K562 (cell line): ENCODE data around the gene DAZAP1. TPM values are rescaled to one million over a fixed set of nuclear protein-coding genes. Genes with fewer than 3 reads are reported as not detected.

Experiments
- ATAC-seq: fragments of 200-7000 bp; cut with Tn5 transposase; 3 replicates; pipeline ENCODE4 v1.9.1; 2020; ENCODE audit warnings: moderate library complexity
- BruUV-seq: library from RNA; stranded (reverse); fragments of 400-500 nt; replicated peaks from 2 replicates; lab custom pipeline; 2021; lab: Mats Ljungman, UMichigan
- CTCF ChIA-PET: fragments of 300-600 bp; formaldehyde crosslinking; extraction: SDS; loops from one replicate; lab custom pipeline; 2021; ENCODE audit warnings: low intra/inter-chr PET ratio; lab: Yijun Ruan, JAX
- POLR2A ChIA-PET: fragments of 300-600, 350-650 bp; sonication (Branson Sonifier 250); formaldehyde crosslinking; extraction: SDS; loops from one replicate; lab custom pipeline; 2021; ENCODE audit warnings: antibody characterized with exemption, inconsistent platforms; lab: Yijun Ruan, JAX
- DNase-seq, 4 experiments: peaks; one replicate each; pipeline versions ENCODE4 v3.0.0 to v3.0.0-alpha.2; 2011 to 2018; ENCODE audit warnings: low spot score in 3 of 4, mixed read lengths in 3 of 4; ENCODE audit errors: extremely low read depth in 1 of 4
- FAIRE-seq: peaks from 2 replicates; lab custom pipeline; 2011; peaks lifted over from hg19 to GRCh38; lab: Jason Lieb, UNC
- H2AFZ ChIP-seq: 2 replicates; pipeline ENCODE4 v1.6.0; 2011; ENCODE audit warnings: low read depth, low read length, control low read depth, inconsistent platforms
- H3K27ac ChIP-seq: fragments of 200-600 bp; 3 replicates; pipeline ENCODE4 v1.8.0; 2011; ENCODE audit warnings: low read depth, mild to moderate bottlenecking, control low read depth, inconsistent platforms, low read length, moderate library complexity, mixed read lengths; ENCODE audit errors: extremely low read depth
- H3K27me3 ChIP-seq, 2 experiments: fragments of 300-600 bp in 1 of 2; 2 replicates in 1 of 2; 3 replicates in 1 of 2; pipeline versions ENCODE4 v1.6.0 to v1.8.0; 2011; ENCODE audit warnings: inconsistent platforms in 2 of 2, low read length in 2 of 2, mild to moderate bottlenecking in 1 of 2, mixed read lengths in 1 of 2, moderate library complexity in 1 of 2; ENCODE audit not compliant: control insufficient read depth in 2 of 2, insufficient read depth in 2 of 2
- H3K36me3 ChIP-seq: fragments of 300-600 bp; 3 replicates; pipeline ENCODE4 v1.8.0; 2011; ENCODE audit warnings: mild to moderate bottlenecking, low read length, inconsistent platforms; ENCODE audit not compliant: control insufficient read depth, insufficient read depth
- H3K4me1 ChIP-seq, 2 experiments: fragments of 200-600 bp in 1 of 2; replicated peaks in 1 of 2; 2 replicates in 1 of 2; 3 replicates in 1 of 2; pipeline versions ENCODE4 v1.5.1 to v1.8.0; 2011; ENCODE audit warnings: inconsistent platforms in 2 of 2, low read length in 2 of 2, mild to moderate bottlenecking in 1 of 2, mixed read lengths in 1 of 2, moderate library complexity in 1 of 2; ENCODE audit not compliant: control insufficient read depth in 2 of 2, insufficient read depth in 2 of 2
- H3K4me2 ChIP-seq: 2 replicates; pipeline ENCODE4 v1.6.1; 2011; ENCODE audit warnings: low read length, control low read depth, inconsistent platforms, mixed read lengths; ENCODE audit not compliant: insufficient read depth
- H3K4me3 ChIP-seq: fragments of 200-600 bp; sonication (generic), shearing (Covaris generic); 2 replicates; pipeline ENCODE4 v1.5.1; 2016; ENCODE audit warnings: control low read depth, inconsistent platforms
- H3K79me2 ChIP-seq: fragments of 200-600 bp; 3 replicates; pipeline ENCODE4 v1.8.0; 2011; ENCODE audit warnings: low read length, inconsistent platforms; ENCODE audit not compliant: control insufficient read depth, insufficient read depth
- H3K9ac ChIP-seq, 2 experiments: 2 replicates each; pipeline versions ENCODE4 v1.6.0 to v1.6.1; 2011; ENCODE audit warnings: low read depth in 2 of 2, low read length in 2 of 2, control low read depth in 1 of 2, inconsistent platforms in 1 of 2, mild to moderate bottlenecking in 1 of 2, mixed read lengths in 1 of 2; ENCODE audit not compliant: insufficient read depth in 1 of 2
- H3K9me1 ChIP-seq: one replicate; pipeline ENCODE4 v1.6.0; 2011; ENCODE audit warnings: inconsistent platforms, mild to moderate bottlenecking, low read length, moderate library complexity; ENCODE audit not compliant: control insufficient read depth, insufficient read depth
- H3K9me3 ChIP-seq: replicated peaks from 2 replicates; pipeline ENCODE4 v1.5.1; 2011; ENCODE audit warnings: low read depth, low read length, inconsistent platforms; ENCODE audit not compliant: control insufficient read depth, insufficient read depth
- H4K20me1 ChIP-seq: replicated peaks from 2 replicates; pipeline ENCODE4 v1.6.1; 2011; ENCODE audit warnings: low read length, inconsistent platforms, mixed read lengths; ENCODE audit not compliant: control insufficient read depth, insufficient read depth
- ATF2 ChIP-seq: sonication (generic); formaldehyde crosslinking; IDR thresholded peaks from 2 replicates; pipeline ENCODE4 v1.8.1; 2022; ENCODE audit warnings: missing genetic modification reagents
- FOSL1 ChIP-seq: fragments of 200-800 bp; sonication (Bioruptor generic); conservative IDR thresholded peaks from 2 replicates; pipeline ENCODE4 v1.6.1; 2016; ENCODE audit warnings: missing genetic modification characterization, missing compliant biosample characterization
- HEY1 ChIP-seq: fragments of 250-450 bp; sonication (Bioruptor Pico); IDR thresholded peaks from 2 replicates; pipeline ENCODE4 v1.5.0; 2020; ENCODE audit warnings: mild to moderate bottlenecking, moderate library complexity, borderline replicate concordance
- HNRNPH1 ChIP-seq: fragments of 200-400 bp; formaldehyde crosslinking; optimal IDR thresholded peaks from 2 replicates; pipeline ENCODE3; 2017; ENCODE audit warnings: low read depth, mild to moderate bottlenecking, low read length, moderate library complexity
- IRF2 ChIP-seq: sonication (generic); formaldehyde crosslinking; IDR thresholded peaks from 2 replicates; pipeline ENCODE4 v1.8.1; 2022; ENCODE audit warnings: mild to moderate bottlenecking, missing genetic modification reagents
- KLF16 ChIP-seq: IDR thresholded peaks from 2 replicates; pipeline ENCODE4 v1.6.1; 2016; ENCODE audit warnings: antibody characterized with exemption
- NFYB ChIP-seq: IDR thresholded peaks from 2 replicates; pipeline ENCODE4 v1.6.1; 2011; ENCODE audit warnings: mild to moderate bottlenecking, moderate library complexity; ENCODE audit not compliant: insufficient read length; ENCODE audit errors: extremely low read depth
- NR2F6 ChIP-seq: fragments of 450-650 bp; formaldehyde crosslinking; IDR thresholded peaks from 2 replicates; pipeline ENCODE4 v1.4.0; 2020; ENCODE audit warnings: mild to moderate bottlenecking
- PCBP2 ChIP-seq: fragments of 200-400 bp; formaldehyde crosslinking; IDR thresholded peaks from 2 replicates; pipeline ENCODE4 v1.6.1; 2018; ENCODE audit warnings: low read length, low read depth, mild to moderate bottlenecking, moderate library complexity; ENCODE audit not compliant: poor library complexity, severe bottlenecking
- POLR2A ChIP-seq: fragments of 450-650 bp; conservative IDR thresholded peaks from 2 replicates; pipeline ENCODE4 v1.6.1; 2016
- POLR2AphosphoS2 ChIP-seq: IDR thresholded peaks from 2 replicates; pipeline ENCODE4 v1.6.1; 2012; ENCODE audit warnings: low read length, improper control_type of control experiment
- POLR2G ChIP-seq: fragments of 200-400 bp; formaldehyde crosslinking; IDR thresholded peaks from 2 replicates; pipeline ENCODE4 v1.6.1; 2017; ENCODE audit warnings: low read depth, mild to moderate bottlenecking, antibody characterized with exemption, low read length, moderate library complexity
- RBFOX2 ChIP-seq: fragments of 200-400 bp; formaldehyde crosslinking; IDR thresholded peaks from 2 replicates; pipeline ENCODE4 v1.6.1; 2017; ENCODE audit warnings: low read depth, mild to moderate bottlenecking, low read length, moderate library complexity
- SMAD2 ChIP-seq: fragments of 150-350 bp; IDR thresholded peaks from 2 replicates; pipeline ENCODE4 v1.6.1; 2014; ENCODE audit warnings: low read depth, mild to moderate bottlenecking, low read length
- ZEB2 ChIP-seq: fragments of 450-650 bp; IDR thresholded peaks from 2 replicates; pipeline ENCODE4 v1.6.1; 2016
- ZNF143 ChIP-seq: sonication (generic); formaldehyde crosslinking; IDR thresholded peaks from 2 replicates; pipeline ENCODE4 v1.9.0; 2022; ENCODE audit warnings: mild to moderate bottlenecking, missing genetic modification reagents
- WGBS: fragments of 100-300 bp; shearing (Covaris generic); methylation state at CpG from one replicate; pipeline ENCODE4 v1.1.6; 2016; ENCODE audit warnings: low coverage, mixed read lengths; ENCODE audit not compliant: insufficient coverage; ENCODE audit errors: missing lambda C conversion rate; 5-methylcytosine and 5-hydroxymethylcytosine counted together
- in situ Hi-C: fragments of 300-500 bp; cut with MboI; formaldehyde crosslinking; loops from 4 replicates; pipeline ENCODE4 v1.15.0; 2018; ENCODE audit warnings: inconsistent platforms, mixed read lengths
- intact Hi-C: fragments of 100-400 bp; cut with micrococcal nuclease; formaldehyde crosslinking; loops from 2 replicates; pipeline ENCODE4 v1.14.2; 2022
- polyA plus RNA-seq, 8 experiments: library from polyadenylated mRNA; depleted of rRNA in 4 of 8; stranded (reverse) in 5 of 8; unstranded in 3 of 8; fragments of >200 nt; fragmentation: Nextera tagmentation in 2 of 8; fragmentation: Illumina TruSeq in 1 of 8; extraction: Ambion mirVana in 2 of 8; extraction: Trizol in 1 of 8; gene quantifications; 2 replicates each; pipeline versions ENCODE4 v1.2.1 to v1.2.3, GENCODE V29; 2011 to 2014; ENCODE audit warnings: inconsistent platforms in 1 of 8, missing spikeins in 1 of 8
- total RNA-seq, 7 experiments: library from RNA; depleted of rRNA in 6 of 7; stranded (reverse); fragments of >200 nt in 6 of 7; fragmentation: Illumina TruSeq in 2 of 7; extraction: Trizol in 2 of 7; gene quantifications; 2 replicates each; pipeline versions ENCODE4 v1.2.1 to v1.2.3, GENCODE V29; 2011 to 2021; ENCODE audit warnings: low replicate concordance in 1 of 7

Gene DAZAP1
- total and polyA plus RNA-seq, 9 of the 15 experiments (the other 6 are each of a cell fraction or from before 2014, with no cell fraction given): 10.8 to 289 (median 142) TPM

DNA sequence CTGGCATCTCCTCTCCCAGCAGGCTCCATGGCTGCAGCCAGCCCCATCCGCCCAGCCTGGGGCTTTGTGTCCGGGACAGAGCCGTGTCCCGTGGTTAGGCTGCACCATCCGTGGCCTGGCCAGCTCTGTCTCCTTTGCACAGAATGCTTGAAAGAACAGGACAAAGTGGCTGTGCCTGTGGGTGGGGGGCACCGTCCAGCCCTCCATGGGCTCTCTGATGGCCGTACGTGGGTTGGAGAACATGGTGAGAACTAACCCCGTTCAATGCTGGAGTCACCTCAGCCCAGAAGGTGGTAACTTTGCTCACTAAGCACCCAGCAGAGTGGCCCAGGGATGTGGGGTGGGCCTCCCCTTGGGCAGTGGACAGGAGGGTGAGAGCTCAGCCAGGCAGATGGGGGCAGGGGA lies 33.6 kb downstream of the DAZAP1 start:
- in situ Hi-C loops: no loop called here
- peak overlapping the region; percentile 97 for H3K4me2 ChIP-seq
- ChIA-PET POLR2A (interaction anchor here (0.5 to 1.8 kb wide), 11 partner anchors 10 to 298 kb away, joined by 3 to 7 read pairs (median 3); partner anchors contain the start of gene CIRBP), CTCF (no interaction called here)
- H4K20me1 ChIP-seq: peaks cover 29% of the 10 kb centered on the region
- H3K9ac ChIP-seq: peak overlapping the region in 1 of 2 experiments; percentile 100; a peak in 3 of 4 replicates
- H3K4me3 ChIP-seq: peak overlapping the region; percentile 70; the same call in 1 of the 2 replicates
- no peaks in the 10 kb centered on the region for H3K27me3 ChIP-seq
- peaks cover 38% of the 10 kb centered on the region for H3K36me3 ChIP-seq
- H3K4me1 ChIP-seq: peaks cover 45 to 91% of the 10 kb centered on the region in 2 experiments
- peak overlapping the region; percentile 38; the same call in 1 of the 3 replicates for H3K27ac ChIP-seq
- ATAC-seq: no peak
- FAIRE-seq: no peak
- no peak overlapping the region for H2AFZ ChIP-seq
- TF ChIP-seq ZEB2: no peak
- no peak for TF ChIP-seq HEY1 (CRISPR knock-in tag)
- no peak for TF ChIP-seq HNRNPH1
- no peak for TF ChIP-seq NR2F6 (CRISPR knock-in tag)
- TF ChIP-seq IRF2 (CRISPR knock-in tag): 0 out of 2 replicates have a peak, but pooled peaks have one; percentile 23
- TF ChIP-seq SMAD2: no peak
- no peak for TF ChIP-seq ZNF143
- peak; percentile 60 for TF ChIP-seq RBFOX2
- TF ChIP-seq KLF16: no peak
- peak; percentile 31; the same call in 1 of the 2 replicates for TF ChIP-seq POLR2A
- 0 out of 2 replicates have a peak, but pooled peaks have one; percentile 42 for TF ChIP-seq ATF2 (CRISPR knock-in tag)
- no peak for TF ChIP-seq FOSL1 (tag)
- TF ChIP-seq NFYB: no peak
- TF ChIP-seq POLR2AphosphoS2: 0 out of 2 replicates have a peak, but pooled peaks have one; percentile 38
- TF ChIP-seq POLR2G: peak; percentile 64
- no peak for TF ChIP-seq PCBP2
- TF ChIP-seq, all 486 proteins: peak for 6
- DNase-seq: no peak
- Histone ChIP-seq H3K9me3 (no peaks in the 10 kb centered on the region), H3K79me2 (peaks cover 46% of the 10 kb centered on the region), H3K9me1 (no peaks in the 10 kb centered on the region)
- BruUV-seq: no TSS peak
- WGBS: 88% methylated on average over 9 of the region's 9 CpGs
- intact Hi-C loops: loop anchor here (10.0 kb wide), 1 partner anchor 166 kb away; the partner anchor contains the start of gene FAM174C
